ENCODE measurements around the gene ARF1.

GRCh38 chr1:228044961-228045360 is 37.5 kb upstream of the ARF1 start:
- no peak for TF ChIP-seq POLR2A (IDR thresholded peaks at IDR 0.05; ENCODE audit: low read length)
- TF ChIP-seq GATA1 (IDR thresholded peaks at IDR 0.05; ENCODE audit: low read depth, low read length): no peak

All from erythroblast (primary cell).